Measurements from ENCODE around the gene PRKG1.

PRKG1 gene

GRCh38 chr10:52145636-52146035 lies 1071.3 kb downstream of the PRKG1 start:
- Histone ChIP-seq H2AFZ (ENCODE audit: low read length) (no peak overlapping the region), H4K20me1 (ENCODE audit: insufficient read depth, low read length, poor library complexity, severe bottlenecking) (no peaks in the 10 kb centered on the region), H3K79me2 (ENCODE audit: insufficient read depth, low read length) (no peaks in the 10 kb centered on the region), H3F3A (ENCODE audit: low read depth) (no peaks in the 10 kb centered on the region), H3K4me2 (ENCODE audit: low read depth, low read length, poor library complexity, severe bottlenecking) (no peak overlapping the region), H3K9me2 (replicated peaks; ENCODE audit: low read depth, low read length) (no peaks in the 10 kb centered on the region), H3K4me1 (ENCODE audit: insufficient read depth, low read length, poor library complexity, severe bottlenecking) (no peaks in the 10 kb centered on the region), H3K9ac (ENCODE audit: low read depth, low read length, poor library complexity, severe bottlenecking) (no peak overlapping the region), H3K36me3 (ENCODE audit: insufficient read depth, low read length) (no peaks in the 10 kb centered on the region), H3K27me3 (ENCODE audit: insufficient read depth, low read length, poor library complexity, severe bottlenecking) (no peaks in the 10 kb centered on the region), H3K9me3 (ENCODE audit: insufficient read depth, low read depth, low read length) (no peaks in the 10 kb centered on the region), H3K4me3 (ENCODE audit: low read length, poor library complexity, severe bottlenecking) (no peak overlapping the region)
- TF ChIP-seq CTCF (conservative IDR thresholded peaks at IDR 0.05; ENCODE audit: low read length) = no peak
- no peak for TF ChIP-seq EZH2phosphoT487 (IDR thresholded peaks at IDR 0.05; ENCODE audit: borderline replicate concordance)

- TF ChIP-seq CTCF (conservative IDR thresholded peaks at IDR 0.05; ENCODE audit: low read length) (no peak), EZH2phosphoT487 (IDR thresholded peaks at IDR 0.05; ENCODE audit: borderline replicate concordance) (no peak)
- Histone ChIP-seq H3K4me3 (ENCODE audit: low read length, poor library complexity, severe bottlenecking) (no peak overlapping the region), H3K9ac (ENCODE audit: low read depth, low read length, poor library complexity, severe bottlenecking) (no peak overlapping the region), H3K9me2 (replicated peaks; ENCODE audit: low read depth, low read length) (no peaks in the 10 kb centered on the region), H3K9me3 (ENCODE audit: insufficient read depth, low read depth, low read length) (no peaks in the 10 kb centered on the region), H4K20me1 (ENCODE audit: insufficient read depth, low read length, poor library complexity, severe bottlenecking) (no peaks in the 10 kb centered on the region), H3K36me3 (ENCODE audit: insufficient read depth, low read length) (no peaks in the 10 kb centered on the region), H3K79me2 (ENCODE audit: insufficient read depth, low read length) (no peaks in the 10 kb centered on the region), H3K4me1 (ENCODE audit: insufficient read depth, low read length, poor library complexity, severe bottlenecking) (no peaks in the 10 kb centered on the region), H3K27me3 (ENCODE audit: insufficient read depth, low read length, poor library complexity, severe bottlenecking) (no peaks in the 10 kb centered on the region), H3F3A (ENCODE audit: low read depth) (no peaks in the 10 kb centered on the region), H3K4me2 (ENCODE audit: low read depth, low read length, poor library complexity, severe bottlenecking) (no peak overlapping the region), H2AFZ (ENCODE audit: low read length) (no peak overlapping the region)
Observed at GRCh38 chr10:52146766-52147165, 1072.5 kb downstream of the PRKG1 start.

- H3K27me3 ChIP-seq (ENCODE audit: insufficient read depth, low read length, poor library complexity, severe bottlenecking) = no peaks in the 10 kb centered on the region
- no peak overlapping the region for H3K9ac ChIP-seq (ENCODE audit: low read depth, low read length, poor library complexity, severe bottlenecking)
- no peaks in the 10 kb centered on the region for H4K20me1 ChIP-seq (ENCODE audit: insufficient read depth, low read length, poor library complexity, severe bottlenecking)
- no peak overlapping the region for H3K4me3 ChIP-seq (ENCODE audit: low read length, poor library complexity, severe bottlenecking)
- H3K9me3 ChIP-seq (ENCODE audit: insufficient read depth, low read depth, low read length) = no peaks in the 10 kb centered on the region
- no peak overlapping the region for H3K4me2 ChIP-seq (ENCODE audit: low read depth, low read length, poor library complexity, severe bottlenecking)
- no peaks in the 10 kb centered on the region for H3K4me1 ChIP-seq (ENCODE audit: insufficient read depth, low read length, poor library complexity, severe bottlenecking)
- H3F3A ChIP-seq (ENCODE audit: low read depth) = no peaks in the 10 kb centered on the region
- H3K9me2 ChIP-seq (replicated peaks; ENCODE audit: low read depth, low read length) = no peaks in the 10 kb centered on the region
- no peaks in the 10 kb centered on the region for H3K36me3 ChIP-seq (ENCODE audit: insufficient read depth, low read length)
- no peaks in the 10 kb centered on the region for H3K79me2 ChIP-seq (ENCODE audit: insufficient read depth, low read length)
- no peak overlapping the region for H2AFZ ChIP-seq (ENCODE audit: low read length)
- TF ChIP-seq EZH2phosphoT487 (IDR thresholded peaks at IDR 0.05; ENCODE audit: borderline replicate concordance) = no peak
- TF ChIP-seq CTCF (conservative IDR thresholded peaks at IDR 0.05; ENCODE audit: low read length) = no peak
Observed at GRCh38 chr10:52170776-52171175, 1096.5 kb downstream of the PRKG1 start.

Measured in Loucy (cell line).